Measurements from ENCODE around the gene AHNAK2.

DNA sequence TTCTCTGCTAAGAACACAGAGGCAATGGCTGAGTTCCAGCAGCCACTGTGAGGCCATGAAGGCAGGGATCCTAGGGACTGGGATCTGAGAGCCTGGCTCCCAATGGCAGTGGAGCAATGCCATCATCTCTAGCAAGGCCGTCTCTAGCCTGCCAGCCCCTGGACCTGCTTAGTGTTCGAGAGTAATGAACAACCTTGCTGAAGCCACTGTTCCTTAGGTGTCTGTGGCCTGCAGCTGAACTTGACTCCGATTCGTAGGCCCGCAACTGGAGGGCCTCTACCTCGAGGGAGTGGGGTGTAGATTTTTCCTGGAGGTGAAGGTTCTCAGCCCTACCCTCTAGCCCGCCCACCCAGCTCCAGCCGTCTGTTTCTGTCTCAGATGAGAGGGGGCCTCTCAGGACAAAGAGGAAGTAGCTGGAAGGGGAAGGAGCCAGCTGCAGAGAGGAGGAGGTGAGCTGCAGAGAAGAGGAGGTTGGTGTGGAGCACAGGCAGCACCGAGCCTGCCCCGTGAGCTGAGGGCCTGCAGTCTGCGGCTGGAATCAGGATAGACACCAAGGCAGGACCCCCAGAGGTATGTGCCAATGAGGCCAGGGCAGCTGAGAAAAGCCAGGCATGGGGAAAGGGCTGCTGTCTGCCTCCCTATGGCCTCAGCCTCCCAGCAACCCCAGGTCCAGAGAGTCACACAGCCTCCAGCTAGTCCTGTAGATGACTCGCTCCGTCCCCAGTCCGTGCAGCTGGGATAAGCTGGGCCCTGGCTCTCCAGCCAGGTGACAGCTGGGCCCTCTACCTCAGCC, 53.6 kb downstream of the AHNAK2 start, which contains the start of gene PLD4:
- TF ChIP-seq, protein P1, sequence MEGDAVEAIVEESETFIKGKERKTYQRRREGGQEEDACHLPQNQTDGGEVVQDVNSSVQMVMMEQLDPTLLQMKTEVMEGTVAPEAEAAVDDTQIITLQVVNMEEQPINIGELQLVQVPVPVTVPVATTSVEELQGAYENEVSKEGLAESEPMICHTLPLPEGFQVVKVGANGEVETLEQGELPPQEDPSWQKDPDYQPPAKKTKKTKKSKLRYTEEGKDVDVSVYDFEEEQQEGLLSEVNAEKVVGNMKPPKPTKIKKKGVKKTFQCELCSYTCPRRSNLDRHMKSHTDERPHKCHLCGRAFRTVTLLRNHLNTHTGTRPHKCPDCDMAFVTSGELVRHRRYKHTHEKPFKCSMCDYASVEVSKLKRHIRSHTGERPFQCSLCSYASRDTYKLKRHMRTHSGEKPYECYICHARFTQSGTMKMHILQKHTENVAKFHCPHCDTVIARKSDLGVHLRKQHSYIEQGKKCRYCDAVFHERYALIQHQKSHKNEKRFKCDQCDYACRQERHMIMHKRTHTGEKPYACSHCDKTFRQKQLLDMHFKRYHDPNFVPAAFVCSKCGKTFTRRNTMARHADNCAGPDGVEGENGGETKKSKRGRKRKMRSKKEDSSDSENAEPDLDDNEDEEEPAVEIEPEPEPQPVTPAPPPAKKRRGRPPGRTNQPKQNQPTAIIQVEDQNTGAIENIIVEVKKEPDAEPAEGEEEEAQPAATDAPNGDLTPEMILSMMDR (IDR thresholded peaks at IDR 0.05), result no peak
- no peak for TF ChIP-seq POLR2A (IDR thresholded peaks at IDR 0.05)
